Measurements from ENCODE around the gene ZNF750.

GRCh38 chr17:82823004-82823403 is 16.8 kb downstream of the ZNF750 start:
- TF ChIP-seq GABPA (IDR thresholded peaks at IDR 0.05; ENCODE audit: low read depth) = no peak
- TF ChIP-seq RAD21 (IDR thresholded peaks at IDR 0.05; ENCODE audit: insufficient read depth, low read depth, low read length) = no peak
- peak; percentile 13 to 44 (median 16); a peak in 3 of 6 replicates for TF ChIP-seq CTCF (IDR thresholded peaks at IDR 0.05 in 2 of 3, conservative IDR thresholded peaks at IDR 0.05 in 1 of 3; ENCODE audit: control insufficient read depth in 2 of 3, extremely low read depth in 1 of 3, insufficient read depth in 1 of 3, low read depth in 3 of 3, low read length in 3 of 3)
- TF ChIP-seq ATF3 (IDR thresholded peaks at IDR 0.05; ENCODE audit: borderline replicate concordance, extremely low read depth, low read depth, low read length) = no peak
- no peak for TF ChIP-seq HDGF (IDR thresholded peaks at IDR 0.05)
- no peak for TF ChIP-seq ASH2L (IDR thresholded peaks at IDR 0.05; ENCODE audit: borderline replicate concordance, low read depth)
- TF ChIP-seq MAX (IDR thresholded peaks at IDR 0.05; ENCODE audit: low read depth, low read length) = no peak
- TF ChIP-seq SIN3A (IDR thresholded peaks at IDR 0.05; ENCODE audit: low read depth, low read length) = no peak
- TF ChIP-seq DPF2 (IDR thresholded peaks at IDR 0.05) = no peak
- no peak for TF ChIP-seq BRCA1 (IDR thresholded peaks at IDR 0.05; ENCODE audit: low read depth, low read length)
- TF ChIP-seq ZNF687 (IDR thresholded peaks at IDR 0.05) = no peak
- no peak for TF ChIP-seq HCFC1 (IDR thresholded peaks at IDR 0.05; ENCODE audit: low read length)
- no peak for TF ChIP-seq POLR2A (IDR thresholded peaks at IDR 0.05; ENCODE audit: low read depth, low read length)
